NCI-H2107 treated with DMSO at 0.1 percent for 48 hours (cell line): ENCODE results near the gene MEF2C.
"Not testable (repeated sequence)": the region's sequence is repeated elsewhere in the genome, so short reads cannot be mapped to it uniquely, and the experiment has no call there.

Experiments used
- DNase-seq: peaks from one replicate; lab custom pipeline; 2025; ENCODE audit not compliant: unreplicated experiment; lab: John Stamatoyannopoulos, UW

MEF2C gene

DNA sequence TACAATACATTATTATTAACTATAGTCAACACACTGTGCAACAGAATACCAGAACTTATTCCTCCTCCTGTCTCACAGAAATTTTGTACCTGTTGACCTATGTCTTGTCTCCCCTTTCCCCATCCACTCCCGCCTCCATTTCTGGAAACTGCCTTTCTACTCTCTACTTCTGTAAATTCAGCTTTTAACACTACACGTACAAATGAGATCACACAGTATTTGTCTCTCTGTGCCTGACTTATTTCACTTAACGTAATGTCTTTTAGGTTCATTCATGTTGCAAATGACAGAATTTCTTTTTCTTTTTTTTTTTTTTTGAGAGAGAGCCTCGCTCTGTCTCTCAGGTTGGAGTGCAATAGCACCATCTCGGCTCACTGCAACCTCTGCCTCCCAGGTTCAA, 19.5 kb downstream of the MEF2C start:
- DNase-seq: no peak

DNA sequence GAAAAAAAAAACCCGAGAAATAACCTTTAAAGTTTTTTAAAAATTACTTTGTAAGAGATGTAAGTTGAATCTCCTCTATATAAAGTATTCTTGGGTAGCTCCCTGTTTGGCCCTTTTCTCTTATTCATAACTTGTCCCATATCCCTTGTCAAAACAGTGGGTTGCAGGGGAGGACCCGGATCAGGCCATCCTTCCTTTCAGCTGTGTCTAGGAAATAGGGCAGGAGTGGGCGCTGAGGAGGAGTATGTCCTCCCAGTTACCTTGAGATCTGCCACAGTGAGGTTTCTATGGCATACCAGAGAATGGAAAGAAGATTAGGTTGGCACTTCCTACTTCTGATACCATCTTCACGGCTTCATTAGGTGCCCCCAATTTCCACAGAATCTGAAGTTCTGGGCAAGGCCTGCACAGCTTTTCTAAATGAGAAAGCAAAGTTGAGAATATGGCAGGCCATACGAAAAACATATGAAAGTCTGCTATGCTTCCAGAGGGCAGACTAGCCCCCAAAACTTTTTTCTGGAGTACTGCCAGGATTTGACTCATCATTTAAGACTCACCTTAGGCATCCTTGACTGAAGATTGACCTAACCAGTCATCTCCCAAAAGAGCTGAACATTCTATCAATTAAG, 20.3 kb downstream of the MEF2C start:
- DNase-seq: no peak

DNA sequence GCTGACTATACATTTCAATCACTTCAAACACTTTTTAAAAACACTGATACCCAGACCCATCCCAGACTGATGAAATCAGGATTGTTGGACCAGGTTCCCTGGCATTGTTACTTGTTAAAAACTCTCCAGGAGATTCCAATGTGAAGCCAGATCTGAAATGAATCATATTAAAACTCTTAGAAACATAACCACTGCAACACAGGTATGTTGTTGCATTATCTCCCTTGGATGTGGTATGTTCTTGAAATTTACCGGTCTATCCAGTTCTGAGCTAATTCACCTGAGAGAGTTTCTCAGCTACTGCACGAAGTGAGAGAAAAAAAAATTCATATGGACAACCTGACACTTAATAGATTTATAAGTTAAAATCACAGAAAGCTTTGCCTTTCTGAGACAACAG, 21.8 kb downstream of the MEF2C start:
- DNase-seq: no peak

DNA sequence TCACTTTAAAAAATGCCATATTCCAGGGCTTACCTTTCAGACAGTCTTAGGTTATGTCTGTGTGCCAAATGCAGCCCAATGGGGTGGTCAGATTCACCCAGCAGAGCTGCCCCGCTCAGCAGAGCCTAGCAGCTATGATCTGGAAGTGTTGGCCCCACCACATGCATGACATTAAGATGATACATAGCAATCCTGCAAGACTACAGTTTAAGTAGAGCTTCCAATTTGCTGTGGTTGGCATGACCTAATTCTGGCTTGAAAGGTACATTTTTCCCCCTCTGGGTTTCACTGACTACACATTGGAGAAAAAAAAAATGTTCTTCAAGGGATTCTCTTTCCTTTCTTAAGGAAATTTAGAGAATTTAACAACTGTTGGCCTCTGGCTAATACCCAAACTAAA, 22.5 kb downstream of the MEF2C start:
- DNase-seq: no peak

DNA sequence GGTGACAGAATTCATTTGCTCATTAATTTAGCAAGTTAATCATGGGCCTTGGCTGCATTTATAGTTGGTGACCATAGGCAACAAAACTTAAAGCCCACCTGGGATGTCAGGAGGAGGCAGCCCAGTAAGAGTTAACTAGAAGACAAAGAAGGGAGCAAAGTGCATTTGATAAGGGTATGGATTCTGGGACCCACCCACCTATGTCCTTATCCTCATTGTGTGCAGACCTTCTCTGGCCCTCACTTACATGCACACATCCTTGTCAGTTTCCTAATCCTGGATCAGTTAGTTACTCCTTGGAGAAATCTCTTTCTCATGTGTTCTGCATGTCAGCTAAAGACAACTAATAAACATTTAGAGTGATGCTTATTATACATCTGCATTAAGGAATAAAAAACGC, 24.6 kb downstream of the MEF2C start:
- DNase-seq: no peak

DNA sequence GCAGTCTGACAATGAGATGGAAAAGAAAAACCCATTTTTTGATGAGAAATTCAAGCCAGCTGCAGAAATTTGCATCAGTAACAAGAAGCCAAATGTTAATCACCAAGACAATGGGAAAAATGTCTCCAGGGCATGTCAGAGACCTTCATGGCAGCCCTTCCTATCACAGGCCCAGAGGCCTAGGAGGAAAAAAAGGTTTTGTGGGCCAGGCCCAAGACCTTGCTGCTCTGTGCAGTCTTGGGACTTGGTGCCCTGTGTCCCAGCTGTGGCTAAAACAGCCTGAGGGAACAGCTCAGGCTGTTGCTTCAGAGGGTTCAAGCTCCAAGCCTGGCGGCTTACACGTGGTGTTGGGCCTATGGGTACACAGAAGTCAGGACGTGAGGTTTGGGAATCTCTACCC, 26.6 kb downstream of the MEF2C start:
- not testable (repeated sequence) for DNase-seq

DNA sequence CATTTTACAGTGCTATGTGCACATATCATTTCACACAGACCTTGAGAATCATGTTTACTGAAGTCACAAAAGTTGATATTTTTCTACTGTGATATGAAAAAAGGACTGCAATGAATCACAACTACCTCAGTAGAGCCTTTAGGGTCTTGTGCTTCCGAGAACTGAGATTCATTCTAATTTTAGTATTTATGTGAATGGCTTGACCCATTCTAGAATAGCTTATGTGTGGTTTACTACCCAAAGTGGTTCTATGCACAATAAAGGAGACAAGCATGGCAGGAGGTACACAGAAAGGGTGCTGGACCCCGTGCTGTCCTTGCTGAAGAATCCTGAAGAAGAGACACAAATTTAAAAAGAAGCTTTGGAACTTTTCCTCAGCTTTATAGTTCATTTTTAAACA, 28.2 kb downstream of the MEF2C start:
- no peak for DNase-seq

DNA sequence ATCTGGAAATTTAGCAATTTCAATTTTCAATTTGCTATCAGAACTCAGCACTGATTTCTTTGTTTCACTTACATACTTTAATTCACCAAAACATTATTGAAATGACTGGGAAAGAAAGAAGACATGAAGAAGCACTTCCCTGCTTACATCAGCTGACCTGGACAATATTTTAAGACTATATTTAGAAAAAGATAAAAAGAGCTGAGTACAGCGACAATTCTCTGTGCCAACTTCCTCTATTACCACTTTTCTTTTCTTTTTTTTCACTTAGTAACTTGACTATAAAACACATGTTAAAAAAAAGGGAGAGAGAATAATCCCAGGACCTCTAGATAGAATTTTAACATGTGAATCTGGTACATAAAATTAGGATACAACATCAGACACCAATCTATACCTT, 35.6 kb downstream of the MEF2C start:
- DNase-seq: no peak

DNA sequence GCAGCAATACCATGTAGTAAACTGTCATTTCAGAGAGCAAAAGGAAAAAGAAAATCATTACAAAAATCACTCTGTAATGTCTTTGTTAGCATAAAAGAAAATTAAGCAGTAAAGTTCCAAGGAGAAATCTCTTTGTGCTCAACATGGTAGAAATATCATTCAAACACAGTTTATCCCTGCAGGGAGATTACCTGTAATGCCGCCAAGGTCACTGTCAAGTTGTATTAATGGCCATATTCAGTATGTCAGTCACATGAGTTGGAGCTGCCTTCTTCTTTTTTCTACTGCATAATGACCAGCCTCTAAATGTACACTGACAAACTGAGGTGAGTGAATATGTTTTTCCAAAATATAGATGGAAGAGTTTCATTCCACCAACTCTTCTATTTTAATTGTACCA, 36.5 kb downstream of the MEF2C start:
- no peak for DNase-seq

DNA sequence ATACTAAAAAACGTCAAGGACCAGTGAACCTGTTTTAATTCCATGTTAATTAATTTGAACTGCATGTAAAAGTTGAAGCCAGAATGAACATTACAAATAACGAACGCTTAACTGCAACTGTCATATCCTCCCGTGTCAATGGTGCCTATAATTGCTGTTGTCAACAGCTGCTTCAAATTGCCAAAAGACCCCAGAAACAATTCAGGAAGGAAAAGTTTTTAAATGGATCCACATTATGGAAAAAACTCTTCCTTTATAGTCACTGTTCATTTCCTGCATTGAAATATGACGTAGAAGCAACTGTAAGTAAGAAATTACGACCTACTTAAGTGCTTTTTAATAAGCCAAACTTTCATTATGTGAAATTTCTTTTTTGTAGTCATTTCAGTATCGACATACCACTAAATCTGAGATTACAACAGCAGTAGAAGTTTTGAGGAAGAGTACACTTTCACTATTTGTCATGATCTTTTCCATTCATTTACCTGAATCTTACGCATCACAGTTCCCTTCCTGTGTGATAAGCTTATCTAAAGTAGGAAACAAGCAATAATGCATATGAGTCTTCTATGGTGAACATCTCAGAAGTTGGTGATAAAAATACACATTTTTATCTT, 37.8 kb downstream of the MEF2C start:
- no peak for DNase-seq

DNA sequence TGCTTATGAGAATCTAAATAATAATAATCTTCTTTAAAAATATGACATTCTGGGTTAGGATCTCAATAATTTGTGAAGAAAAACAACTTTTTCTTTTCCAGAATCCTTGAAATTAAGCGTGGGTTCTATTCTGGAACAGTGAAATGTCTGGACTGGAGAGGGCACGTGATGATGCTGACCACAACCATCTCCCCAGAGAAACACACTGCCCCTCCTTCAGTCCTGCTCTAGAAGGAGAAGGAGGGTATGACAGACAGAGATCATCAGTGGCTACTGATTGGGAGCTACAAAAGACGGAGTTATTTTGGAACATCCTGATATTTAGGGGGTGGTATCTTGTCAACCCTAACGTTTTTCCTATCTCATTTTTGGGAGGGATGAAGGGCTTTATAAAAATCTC, 40.2 kb downstream of the MEF2C start:
- no peak for DNase-seq

DNA sequence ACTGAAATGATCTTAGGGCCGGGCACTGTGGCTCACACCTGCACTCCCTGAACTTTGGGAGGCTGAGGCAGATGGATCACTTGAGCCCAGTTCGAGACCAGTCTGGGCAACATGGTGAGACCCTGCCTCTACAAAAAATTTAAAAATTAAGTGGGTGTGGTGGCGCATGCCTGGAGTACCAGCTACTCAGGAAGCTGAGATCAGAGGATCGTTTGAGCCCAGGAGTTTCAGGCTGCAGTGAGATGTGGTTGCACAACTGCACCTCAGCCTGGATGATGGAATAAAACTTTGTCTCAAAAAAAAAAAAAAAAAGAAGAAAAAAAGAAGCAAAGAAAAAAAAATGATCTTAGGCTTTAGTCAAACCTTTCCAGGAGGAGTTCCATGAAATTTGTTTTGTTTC, 41.8 kb downstream of the MEF2C start:
- no peak for DNase-seq

DNA sequence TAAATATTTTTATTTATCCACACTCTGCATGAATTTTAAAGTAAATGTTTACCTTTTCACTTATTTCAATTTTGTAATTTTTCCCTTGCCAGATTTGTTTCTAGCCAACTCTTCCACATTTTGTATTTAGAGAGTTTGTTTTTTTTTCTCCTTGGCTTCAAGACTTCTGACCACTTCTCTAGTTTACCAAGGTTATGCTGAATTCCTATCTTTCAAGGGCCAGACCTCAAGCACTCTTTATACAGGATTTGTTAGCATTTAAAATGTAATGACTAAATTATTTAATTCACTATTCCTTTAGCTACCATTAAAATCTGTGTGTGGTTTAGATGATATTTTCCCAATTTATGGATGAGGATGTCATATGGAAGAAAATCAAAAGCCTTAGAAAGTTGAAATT, 42.5 kb downstream of the MEF2C start:
- no peak for DNase-seq

DNA sequence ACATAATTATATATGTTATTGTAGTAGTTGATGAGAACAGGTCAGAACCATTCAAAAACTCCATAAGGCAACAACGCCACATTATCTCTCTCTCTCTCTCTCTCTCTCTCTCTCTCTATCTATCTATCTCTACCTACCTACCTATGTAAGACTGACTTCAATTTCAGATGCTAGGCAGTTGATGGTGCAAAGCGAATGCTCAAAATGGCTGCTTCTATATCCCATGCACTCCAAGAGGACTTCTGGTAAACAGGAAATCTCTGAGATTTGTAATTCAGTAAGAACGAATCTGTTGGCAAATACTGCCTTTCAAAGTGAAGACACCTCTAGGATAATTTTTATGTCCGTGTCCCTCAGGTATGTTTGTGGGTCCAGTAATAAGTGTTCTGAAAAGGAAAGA, 43.7 kb downstream of the MEF2C start:
- no peak for DNase-seq

DNA sequence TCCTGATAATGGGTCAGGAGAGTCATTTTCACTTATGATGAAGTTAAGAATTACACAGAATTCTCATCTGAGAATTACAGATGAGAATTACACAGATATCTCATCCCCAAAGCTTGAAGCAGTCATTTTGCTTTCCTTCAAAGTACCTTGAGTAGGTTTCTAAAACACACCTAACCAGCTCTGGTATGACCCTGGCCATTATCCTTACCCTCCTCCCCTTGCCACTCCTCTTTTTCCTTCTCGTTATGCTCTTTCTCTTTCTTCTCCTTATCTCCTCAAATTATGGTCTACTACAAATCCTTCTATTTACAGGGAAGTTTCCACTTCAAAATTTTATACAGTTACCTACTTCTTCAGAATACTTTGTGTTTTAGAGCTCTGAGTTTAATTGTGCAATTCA, 44.5 kb downstream of the MEF2C start:
- no peak for DNase-seq

DNA sequence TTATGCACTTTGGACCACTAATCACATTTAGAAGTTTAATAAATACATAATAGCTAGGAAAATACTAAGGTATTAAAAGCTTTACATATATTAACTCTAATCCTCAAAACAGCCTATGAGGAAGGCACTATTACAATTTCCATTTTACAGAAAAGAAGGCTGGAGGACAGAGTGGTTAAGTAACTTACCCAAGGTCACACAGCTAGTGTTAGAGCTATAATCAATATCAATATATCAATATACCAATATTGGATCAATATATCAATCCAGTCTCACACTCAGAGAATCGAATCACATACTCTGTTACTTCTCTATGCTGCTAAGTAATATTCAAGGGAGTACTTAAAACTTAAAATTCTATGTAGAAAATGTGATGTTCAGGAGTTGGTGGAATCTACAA, 45.2 kb downstream of the MEF2C start:
- DNase-seq: no peak

DNA sequence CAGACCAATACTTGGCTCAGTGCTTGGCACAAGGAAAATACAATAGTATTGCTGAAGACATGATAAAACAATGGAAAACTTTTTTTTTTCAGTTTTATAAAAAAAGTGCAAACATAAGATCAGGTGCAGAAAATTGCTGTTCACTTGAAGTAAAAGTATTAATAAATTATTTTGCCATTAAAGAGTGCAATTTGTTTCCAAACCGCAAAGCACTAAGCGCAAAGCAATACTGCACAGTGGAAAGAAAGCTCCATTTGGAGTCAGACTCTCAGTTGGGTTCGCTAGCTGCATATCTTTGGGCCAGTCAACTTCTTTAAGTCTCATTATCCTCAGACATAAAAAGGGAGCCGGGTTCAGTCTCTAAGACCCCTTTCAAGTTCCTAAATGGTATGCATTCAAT, 45.8 kb downstream of the MEF2C start:
- no peak for DNase-seq

DNA sequence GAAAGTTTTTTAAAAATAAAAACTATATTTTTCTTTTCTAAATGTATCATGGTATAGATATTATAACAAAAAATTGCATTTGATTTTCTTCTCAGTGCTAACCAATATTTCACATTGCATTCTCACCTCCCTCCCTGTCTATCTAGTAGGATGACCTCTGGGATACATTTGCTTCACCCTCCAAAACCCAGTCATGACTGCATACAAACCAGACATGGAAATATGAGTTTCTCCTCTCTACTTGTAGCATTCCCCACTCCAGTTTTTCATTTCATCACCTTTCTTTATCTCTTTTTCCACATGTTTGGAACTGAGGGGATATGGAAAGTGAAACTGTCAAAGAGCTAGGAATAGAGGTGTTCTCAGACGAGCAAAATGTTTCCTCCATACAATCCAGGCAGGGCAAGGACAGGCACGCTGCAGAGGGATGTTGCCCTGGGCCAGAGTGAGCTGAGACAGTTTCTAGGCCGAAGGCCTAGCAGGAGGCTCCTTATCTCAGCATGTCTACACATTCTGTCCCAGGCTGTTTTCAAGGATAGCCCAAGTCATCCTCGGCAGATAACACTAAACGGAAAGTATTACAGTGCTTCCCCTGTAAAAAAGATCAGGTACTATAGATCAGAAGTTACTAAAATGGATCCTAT, 46.7 kb downstream of the MEF2C start:
- no peak for DNase-seq

DNA sequence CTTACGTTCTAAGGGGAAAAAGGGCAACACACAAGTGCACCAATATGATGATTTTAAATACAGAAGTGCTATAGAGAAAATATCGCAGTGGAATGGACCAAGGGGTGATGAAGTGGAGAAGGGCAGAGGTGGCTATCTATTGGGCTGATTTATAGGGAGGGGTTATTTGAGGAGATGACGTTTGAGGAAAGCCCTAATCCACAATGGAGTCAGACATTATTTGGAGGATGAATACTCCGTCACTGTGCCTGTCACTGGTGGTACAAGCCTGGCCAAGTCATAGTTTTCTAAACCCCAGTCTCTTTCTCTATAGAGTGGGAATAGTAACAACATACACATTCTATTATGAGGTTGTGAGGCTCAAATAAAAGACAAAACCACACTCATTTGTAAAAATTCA, 48.5 kb downstream of the MEF2C start:
- DNase-seq: no peak

DNA sequence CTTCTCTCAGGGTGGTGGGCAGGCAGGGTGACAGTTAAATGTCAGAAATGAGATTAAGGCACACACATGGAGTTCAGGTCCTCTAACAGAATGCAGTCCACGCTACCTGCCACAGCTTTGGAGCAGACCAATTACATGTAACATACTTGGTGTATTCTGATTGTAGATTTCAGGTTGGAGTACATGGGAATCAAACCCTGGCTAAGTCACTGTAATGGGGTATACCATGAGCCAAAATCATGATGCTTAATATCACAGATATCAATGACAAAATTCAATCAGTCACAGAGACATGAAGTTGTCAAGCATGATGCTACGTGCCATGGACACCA, 48.9 kb downstream of the MEF2C start:
- no peak for DNase-seq

DNA sequence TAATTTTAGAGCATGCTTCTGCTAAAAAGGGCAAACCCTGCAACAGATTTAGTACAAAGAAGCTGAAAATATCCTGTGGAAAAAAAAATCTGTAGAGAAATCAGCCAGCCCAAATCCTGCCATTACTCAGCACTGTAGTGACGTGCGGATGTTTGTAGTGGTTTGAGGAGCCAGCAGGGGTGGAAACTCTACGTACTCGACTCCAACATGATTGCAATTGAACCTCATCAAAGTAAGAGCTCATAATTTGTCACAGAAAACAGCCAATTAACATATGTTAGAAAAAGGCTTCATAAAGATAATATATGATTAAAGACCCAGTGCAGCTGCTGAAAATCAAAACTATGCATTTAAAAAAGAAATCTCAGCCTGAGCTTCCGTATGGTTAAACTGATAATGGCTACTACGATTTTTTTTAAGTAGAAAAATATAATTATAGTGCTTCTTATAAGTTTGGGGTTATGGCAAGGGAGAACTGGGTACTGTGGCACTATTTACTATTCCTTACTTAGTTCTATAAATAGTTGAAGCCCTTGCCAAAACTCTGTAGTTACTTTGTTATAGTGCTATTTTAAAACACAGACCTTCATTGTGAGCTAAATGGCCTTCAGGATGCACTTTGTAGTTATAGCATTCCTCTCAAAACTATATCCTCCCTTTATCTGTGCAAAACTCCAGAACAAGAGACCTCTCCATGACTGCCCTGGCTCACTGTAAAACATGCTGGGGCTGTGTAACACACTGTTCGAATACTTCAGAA, 49.4 kb downstream of the MEF2C start:
- DNase-seq: no peak

DNA sequence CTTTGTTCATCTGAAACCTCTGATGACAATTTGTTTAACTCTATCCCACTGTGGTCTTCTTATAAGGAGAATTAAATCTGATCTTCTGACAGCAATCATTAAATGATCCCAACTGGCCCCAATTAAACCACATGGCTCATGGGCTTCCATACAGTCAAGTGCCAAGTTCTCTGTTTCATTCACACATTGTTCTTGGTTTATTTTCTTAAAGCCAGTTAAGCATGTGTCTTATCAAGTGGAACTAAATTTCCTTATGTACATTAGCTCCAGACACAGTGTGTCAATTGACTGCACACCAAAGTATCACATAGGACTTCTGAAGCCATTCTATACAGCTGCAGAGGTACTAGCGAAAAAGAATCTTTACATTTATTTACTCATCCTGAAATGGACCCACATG, 51.2 kb downstream of the MEF2C start:
- DNase-seq: no peak
